ENCODE measurements around the gene FMNL3. TPM values are rescaled to one million over a fixed set of nuclear protein-coding genes. Genes with fewer than 3 reads are reported as not detected.

Gene FMNL3
- total and polyA plus RNA-seq, 2 of the 8 experiments (the other 6 are each of a cell fraction or from before 2014, with no cell fraction given): 8.6 to 29.0 TPM

DNA sequence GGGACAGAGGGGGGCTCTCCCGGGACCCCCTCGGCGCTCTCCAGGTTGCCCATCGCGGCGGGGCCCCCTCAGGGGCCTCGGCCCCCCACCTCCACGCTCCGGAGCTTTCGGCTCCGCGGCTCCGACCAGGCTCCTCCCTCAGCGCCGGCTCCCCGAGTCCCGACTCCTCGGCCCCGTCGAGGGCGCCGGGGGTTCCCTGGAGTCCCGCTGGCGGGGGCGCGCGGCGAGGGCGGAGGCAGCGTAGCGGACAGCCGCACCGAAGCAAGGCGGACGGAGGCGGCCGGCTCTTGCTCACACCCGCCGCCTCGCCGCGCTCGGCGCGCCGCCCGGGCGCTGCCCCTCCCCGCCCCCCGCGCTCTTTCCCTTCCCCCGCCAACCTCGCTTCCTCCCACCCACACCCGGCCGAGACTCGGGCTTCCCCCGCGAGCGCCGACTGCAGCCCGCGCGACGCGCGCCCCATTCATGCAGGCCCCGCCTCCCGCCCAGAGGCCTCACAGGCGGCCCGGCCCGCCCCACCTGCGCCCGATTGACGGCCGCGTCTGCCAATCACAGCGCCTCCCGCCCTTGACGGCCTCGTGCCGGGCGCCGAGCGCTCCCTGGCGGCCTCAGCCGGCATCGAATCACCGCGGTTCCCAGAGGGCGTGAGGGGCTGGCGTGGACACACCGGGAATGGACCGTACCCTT lies at the start of gene FMNL3 (continued):
- TF ChIP-seq, protein P1, sequence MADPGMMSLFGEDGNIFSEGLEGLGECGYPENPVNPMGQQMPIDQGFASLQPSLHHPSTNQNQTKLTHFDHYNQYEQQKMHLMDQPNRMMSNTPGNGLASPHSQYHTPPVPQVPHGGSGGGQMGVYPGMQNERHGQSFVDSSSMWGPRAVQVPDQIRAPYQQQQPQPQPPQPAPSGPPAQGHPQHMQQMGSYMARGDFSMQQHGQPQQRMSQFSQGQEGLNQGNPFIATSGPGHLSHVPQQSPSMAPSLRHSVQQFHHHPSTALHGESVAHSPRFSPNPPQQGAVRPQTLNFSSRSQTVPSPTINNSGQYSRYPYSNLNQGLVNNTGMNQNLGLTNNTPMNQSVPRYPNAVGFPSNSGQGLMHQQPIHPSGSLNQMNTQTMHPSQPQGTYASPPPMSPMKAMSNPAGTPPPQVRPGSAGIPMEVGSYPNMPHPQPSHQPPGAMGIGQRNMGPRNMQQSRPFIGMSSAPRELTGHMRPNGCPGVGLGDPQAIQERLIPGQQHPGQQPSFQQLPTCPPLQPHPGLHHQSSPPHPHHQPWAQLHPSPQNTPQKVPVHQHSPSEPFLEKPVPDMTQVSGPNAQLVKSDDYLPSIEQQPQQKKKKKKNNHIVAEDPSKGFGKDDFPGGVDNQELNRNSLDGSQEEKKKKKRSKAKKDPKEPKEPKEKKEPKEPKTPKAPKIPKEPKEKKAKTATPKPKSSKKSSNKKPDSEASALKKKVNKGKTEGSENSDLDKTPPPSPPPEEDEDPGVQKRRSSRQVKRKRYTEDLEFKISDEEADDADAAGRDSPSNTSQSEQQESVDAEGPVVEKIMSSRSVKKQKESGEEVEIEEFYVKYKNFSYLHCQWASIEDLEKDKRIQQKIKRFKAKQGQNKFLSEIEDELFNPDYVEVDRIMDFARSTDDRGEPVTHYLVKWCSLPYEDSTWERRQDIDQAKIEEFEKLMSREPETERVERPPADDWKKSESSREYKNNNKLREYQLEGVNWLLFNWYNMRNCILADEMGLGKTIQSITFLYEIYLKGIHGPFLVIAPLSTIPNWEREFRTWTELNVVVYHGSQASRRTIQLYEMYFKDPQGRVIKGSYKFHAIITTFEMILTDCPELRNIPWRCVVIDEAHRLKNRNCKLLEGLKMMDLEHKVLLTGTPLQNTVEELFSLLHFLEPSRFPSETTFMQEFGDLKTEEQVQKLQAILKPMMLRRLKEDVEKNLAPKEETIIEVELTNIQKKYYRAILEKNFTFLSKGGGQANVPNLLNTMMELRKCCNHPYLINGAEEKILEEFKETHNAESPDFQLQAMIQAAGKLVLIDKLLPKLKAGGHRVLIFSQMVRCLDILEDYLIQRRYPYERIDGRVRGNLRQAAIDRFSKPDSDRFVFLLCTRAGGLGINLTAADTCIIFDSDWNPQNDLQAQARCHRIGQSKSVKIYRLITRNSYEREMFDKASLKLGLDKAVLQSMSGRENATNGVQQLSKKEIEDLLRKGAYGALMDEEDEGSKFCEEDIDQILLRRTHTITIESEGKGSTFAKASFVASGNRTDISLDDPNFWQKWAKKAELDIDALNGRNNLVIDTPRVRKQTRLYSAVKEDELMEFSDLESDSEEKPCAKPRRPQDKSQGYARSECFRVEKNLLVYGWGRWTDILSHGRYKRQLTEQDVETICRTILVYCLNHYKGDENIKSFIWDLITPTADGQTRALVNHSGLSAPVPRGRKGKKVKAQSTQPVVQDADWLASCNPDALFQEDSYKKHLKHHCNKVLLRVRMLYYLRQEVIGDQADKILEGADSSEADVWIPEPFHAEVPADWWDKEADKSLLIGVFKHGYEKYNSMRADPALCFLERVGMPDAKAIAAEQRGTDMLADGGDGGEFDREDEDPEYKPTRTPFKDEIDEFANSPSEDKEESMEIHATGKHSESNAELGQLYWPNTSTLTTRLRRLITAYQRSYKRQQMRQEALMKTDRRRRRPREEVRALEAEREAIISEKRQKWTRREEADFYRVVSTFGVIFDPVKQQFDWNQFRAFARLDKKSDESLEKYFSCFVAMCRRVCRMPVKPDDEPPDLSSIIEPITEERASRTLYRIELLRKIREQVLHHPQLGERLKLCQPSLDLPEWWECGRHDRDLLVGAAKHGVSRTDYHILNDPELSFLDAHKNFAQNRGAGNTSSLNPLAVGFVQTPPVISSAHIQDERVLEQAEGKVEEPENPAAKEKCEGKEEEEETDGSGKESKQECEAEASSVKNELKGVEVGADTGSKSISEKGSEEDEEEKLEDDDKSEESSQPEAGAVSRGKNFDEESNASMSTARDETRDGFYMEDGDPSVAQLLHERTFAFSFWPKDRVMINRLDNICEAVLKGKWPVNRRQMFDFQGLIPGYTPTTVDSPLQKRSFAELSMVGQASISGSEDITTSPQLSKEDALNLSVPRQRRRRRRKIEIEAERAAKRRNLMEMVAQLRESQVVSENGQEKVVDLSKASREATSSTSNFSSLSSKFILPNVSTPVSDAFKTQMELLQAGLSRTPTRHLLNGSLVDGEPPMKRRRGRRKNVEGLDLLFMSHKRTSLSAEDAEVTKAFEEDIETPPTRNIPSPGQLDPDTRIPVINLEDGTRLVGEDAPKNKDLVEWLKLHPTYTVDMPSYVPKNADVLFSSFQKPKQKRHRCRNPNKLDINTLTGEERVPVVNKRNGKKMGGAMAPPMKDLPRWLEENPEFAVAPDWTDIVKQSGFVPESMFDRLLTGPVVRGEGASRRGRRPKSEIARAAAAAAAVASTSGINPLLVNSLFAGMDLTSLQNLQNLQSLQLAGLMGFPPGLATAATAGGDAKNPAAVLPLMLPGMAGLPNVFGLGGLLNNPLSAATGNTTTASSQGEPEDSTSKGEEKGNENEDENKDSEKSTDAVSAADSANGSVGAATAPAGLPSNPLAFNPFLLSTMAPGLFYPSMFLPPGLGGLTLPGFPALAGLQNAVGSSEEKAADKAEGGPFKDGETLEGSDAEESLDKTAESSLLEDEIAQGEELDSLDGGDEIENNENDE (IDR thresholded peaks at IDR 0.05; ENCODE audit: insufficient replicate concordance, low read length): no peak
- TF ChIP-seq JUND (IDR thresholded peaks at IDR 0.05; ENCODE audit: low read length): peak; percentile 17; the same call in 1 of the 2 replicates
- 0 out of 2 replicates have a peak, but pooled peaks have one; percentile 24 for TF ChIP-seq GTF2F1 (IDR thresholded peaks at IDR 0.05; ENCODE audit: borderline replicate concordance, low read depth, low read length)
- TF ChIP-seq EP300 (IDR thresholded peaks at IDR 0.05; ENCODE audit: borderline replicate concordance in 1 of 2, low read depth in 2 of 2, low read length in 2 of 2): no peak
- TF ChIP-seq CTBP2 (IDR thresholded peaks at IDR 0.05; ENCODE audit: borderline replicate concordance, insufficient read depth, insufficient read length, low read length): no peak
- peak; percentile 22; the same call in 1 of the 2 replicates for TF ChIP-seq TBP (IDR thresholded peaks at IDR 0.05; ENCODE audit: low read depth, low read length)
- TF ChIP-seq EZH2 (IDR thresholded peaks at IDR 0.05; ENCODE audit: low read depth, low read length, severe bottlenecking): no peak
- TF ChIP-seq PHF8 (conservative IDR thresholded peaks at IDR 0.05; ENCODE audit: low read depth, low read length): peak; percentile 59
- TF ChIP-seq SP1 (IDR thresholded peaks at IDR 0.05; ENCODE audit: low read depth, low read length): peak; percentile 95
- TF ChIP-seq EGR1 (IDR thresholded peaks at IDR 0.05; ENCODE audit: borderline replicate concordance, low read depth, low read length): no peak

Data from H1 (cell line).